Activated CD4-positive, alpha-beta T cell treated with anti-CD3 and anti-CD28 coated beads for 36 hours (primary cell): ENCODE results near the gene DNAJC5G. TPM values are rescaled to one million over a fixed set of nuclear protein-coding genes. Genes with fewer than 3 reads are reported as not detected.
A peak's percentile ranks its signal among the peaks of the same experiment; 100 is the strongest.

ENCODE experiments used
- ATAC-seq: fragments of 200-7000 bp; cut with Tn5 transposase; one replicate; pipeline ENCODE4 v1.10.0; 2021; ENCODE audit warnings: mild to moderate bottlenecking, moderate library complexity
- CTCF ChIA-PET: fragments of 350-600 bp; sonication (Branson Sonifier 250); formaldehyde crosslinking; loops from one replicate; lab custom pipeline; 2021; ENCODE audit warnings: antibody characterized with exemption; lab: Charles Lee
- POLR2A ChIA-PET: fragments of 350-600 bp; sonication (Branson Sonifier 250); formaldehyde crosslinking; loops from one replicate; lab custom pipeline; 2021; ENCODE audit warnings: antibody characterized with exemption, inconsistent platforms; lab: Charles Lee
- DNase-seq: peaks from one replicate; pipeline ENCODE4 v3.0.0-alpha.2; 2020
- H3K27ac Mint-ChIP-seq: one replicate; pipeline ENCODE4 v1.8.0; 2021; ENCODE audit warnings: mixed read lengths
- H3K27me3 Mint-ChIP-seq: one replicate; pipeline ENCODE4 v1.8.0; 2021; ENCODE audit warnings: mixed read lengths
- H3K36me3 Mint-ChIP-seq: one replicate; pipeline ENCODE4 v1.8.0; 2021; ENCODE audit warnings: low read depth, mixed read lengths
- H3K4me1 Mint-ChIP-seq: one replicate; pipeline ENCODE4 v1.8.0; 2021; ENCODE audit warnings: mixed read lengths
- H3K4me3 Mint-ChIP-seq: one replicate; pipeline ENCODE4 v1.8.0; 2021; ENCODE audit warnings: mild to moderate bottlenecking, moderate library complexity, mixed read lengths
- H3K9me3 Mint-ChIP-seq: one replicate; pipeline ENCODE4 v1.8.0; 2021; ENCODE audit warnings: low read depth, mixed read lengths
- intact Hi-C, 2 experiments: fragments of 100-400 bp; cut with DNase I in 1 of 2; cut with micrococcal nuclease in 1 of 2; formaldehyde crosslinking; loops; one replicate each; pipeline versions ENCODE4 v1.14.2 to v1.15.1; 2022 to 2024; cut with DNase I, micrococcal nuclease
- total RNA-seq, 2 experiments: library from RNA; stranded (reverse); gene quantifications; one replicate each; pipeline ENCODE4 v1.2.3, GENCODE V29; 2021

Gene DNAJC5G
- total RNA-seq, 2 experiments from 2014 or later, result not detected

GRCh38 chr2:27241761-27242613, 33.2 kb upstream of the DNAJC5G start:
- Mint-ChIP-seq H3K4me1 (no peaks in the 10 kb centered on the region), H3K36me3 (peaks cover 60% of the 10 kb centered on the region), H3K4me3 (no peak overlapping the region), H3K27me3 (no peaks in the 10 kb centered on the region), H3K27ac (no peak overlapping the region), H3K9me3 (no peaks in the 10 kb centered on the region)
- DNase-seq (no peak), ATAC-seq (no peak)
- ChIA-PET POLR2A (interaction anchor here (0.6 kb wide), 2 partner anchors 10 to 32 kb away, joined by 3 read pairs; no protein-coding TSS in a partner anchor), CTCF (interaction anchor here (0.6 to 1.2 kb wide), 4 partner anchors 37 to 1013 kb away, joined by 3 read pairs; no protein-coding TSS in a partner anchor)
- intact Hi-C loops, result no loop called here

DNA sequence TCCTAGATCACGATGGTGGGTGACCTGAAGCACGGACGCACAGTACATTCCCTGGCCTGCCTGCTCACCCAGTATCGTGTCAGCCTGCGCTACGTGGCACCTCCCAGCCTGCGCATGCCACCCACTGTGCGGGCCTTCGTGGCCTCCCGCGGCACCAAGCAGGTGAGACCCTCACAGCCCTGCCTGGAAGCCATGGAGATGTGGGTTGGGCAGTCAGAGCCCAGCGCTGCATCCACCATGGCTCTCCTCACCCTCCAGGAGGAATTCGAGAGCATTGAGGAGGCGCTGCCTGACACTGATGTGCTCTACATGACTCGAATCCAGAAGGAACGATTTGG, 32.6 kb upstream of the DNAJC5G start:
- Mint-ChIP-seq H3K36me3 (peaks cover 54% of the 10 kb centered on the region), H3K4me1 (no peaks in the 10 kb centered on the region), H3K27me3 (no peaks in the 10 kb centered on the region), H3K9me3 (no peaks in the 10 kb centered on the region), H3K27ac (no peak overlapping the region), H3K4me3 (no peak overlapping the region)
- intact Hi-C loops, result no loop called here
- POLR2A ChIA-PET, result no interaction called here
- no peak for ATAC-seq
- CTCF ChIA-PET, result interaction anchor here (0.6 to 1.2 kb wide), 2 partner anchors 36 to 38 kb away, joined by 3 read pairs; no protein-coding TSS in a partner anchor
- DNase-seq, result no peak

DNA sequence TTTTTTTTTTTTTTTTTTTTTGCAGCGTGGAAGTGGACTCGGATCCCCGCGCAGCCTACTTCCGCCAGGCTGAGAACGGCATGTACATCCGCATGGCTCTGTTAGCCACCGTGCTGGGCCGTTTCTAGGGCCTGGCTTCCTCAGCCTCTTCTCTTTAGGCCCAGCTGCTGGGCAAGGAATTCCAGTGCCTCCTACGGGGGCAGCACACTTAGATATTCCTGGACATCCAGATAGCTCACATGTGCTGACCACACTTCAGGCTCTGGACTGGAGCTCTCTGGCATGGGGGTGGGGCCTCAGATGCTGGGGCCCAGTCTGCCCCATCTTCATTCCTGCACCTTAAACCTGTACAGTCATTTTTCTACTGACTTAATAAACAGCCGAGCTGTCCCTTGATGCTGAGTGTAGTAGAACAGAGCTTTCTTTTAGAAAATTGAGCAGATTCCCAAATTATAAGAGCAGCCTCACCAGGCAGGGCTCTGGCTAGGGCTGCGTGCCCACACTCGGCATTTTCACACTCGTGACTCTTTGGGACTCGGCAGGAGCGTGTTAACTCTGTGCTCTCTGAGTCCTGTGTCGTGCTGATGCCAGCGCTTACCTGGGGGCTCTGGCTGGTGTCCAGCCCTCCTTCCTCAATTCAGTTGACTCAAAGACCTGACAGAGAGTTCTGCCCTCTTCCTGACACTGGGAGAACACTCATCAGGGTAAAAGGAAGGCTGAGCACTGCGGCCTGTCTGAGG, 31.7 kb upstream of the DNAJC5G start:
- DNase-seq (no peak), ATAC-seq (no peak)
- ChIA-PET POLR2A (no interaction called here), CTCF (interaction anchor here (0.6 kb wide), 1 partner anchor 60 kb away, joined by 3 read pairs; no protein-coding TSS in a partner anchor)
- H3K27me3 Mint-ChIP-seq, result no peaks in the 10 kb centered on the region
- H3K27ac Mint-ChIP-seq, result no peak overlapping the region
- intact Hi-C loops, result no loop called here
- no peaks in the 10 kb centered on the region for H3K4me1 Mint-ChIP-seq
- no peak overlapping the region for H3K4me3 Mint-ChIP-seq
- peaks cover 45% of the 10 kb centered on the region for H3K36me3 Mint-ChIP-seq
- H3K9me3 Mint-ChIP-seq, result no peaks in the 10 kb centered on the region

GRCh38 chr2:27245116-27245515, 30.1 kb upstream of the DNAJC5G start:
- no peaks in the 10 kb centered on the region for H3K27me3 Mint-ChIP-seq
- ATAC-seq (no peak), DNase-seq (no peak)
- no peaks in the 10 kb centered on the region for H3K4me1 Mint-ChIP-seq
- H3K36me3 Mint-ChIP-seq, result peaks cover 35% of the 10 kb centered on the region
- ChIA-PET CTCF (interaction anchor here (2.0 kb wide), 1 partner anchor 35 kb away, joined by 8 read pairs; no protein-coding TSS in a partner anchor), POLR2A (no interaction called here)
- no peak overlapping the region for H3K4me3 Mint-ChIP-seq
- intact Hi-C loops, result no loop called here
- H3K9me3 Mint-ChIP-seq, result no peaks in the 10 kb centered on the region
- no peak overlapping the region for H3K27ac Mint-ChIP-seq

GRCh38 chr2:27245626-27246025, 29.6 kb upstream of the DNAJC5G start:
- CTCF ChIA-PET, result interaction anchor here (2.0 kb wide), 1 partner anchor 34 kb away, joined by 8 read pairs; no protein-coding TSS in a partner anchor
- Mint-ChIP-seq H3K27ac (no peak overlapping the region), H3K36me3 (peaks cover 29% of the 10 kb centered on the region), H3K27me3 (peaks cover 2% of the 10 kb centered on the region), H3K4me1 (peaks cover 2% of the 10 kb centered on the region), H3K9me3 (no peaks in the 10 kb centered on the region), H3K4me3 (no peak overlapping the region)
- intact Hi-C loops, result no loop called here
- ATAC-seq, result no peak
- POLR2A ChIA-PET, result no interaction called here
- no peak for DNase-seq

DNA sequence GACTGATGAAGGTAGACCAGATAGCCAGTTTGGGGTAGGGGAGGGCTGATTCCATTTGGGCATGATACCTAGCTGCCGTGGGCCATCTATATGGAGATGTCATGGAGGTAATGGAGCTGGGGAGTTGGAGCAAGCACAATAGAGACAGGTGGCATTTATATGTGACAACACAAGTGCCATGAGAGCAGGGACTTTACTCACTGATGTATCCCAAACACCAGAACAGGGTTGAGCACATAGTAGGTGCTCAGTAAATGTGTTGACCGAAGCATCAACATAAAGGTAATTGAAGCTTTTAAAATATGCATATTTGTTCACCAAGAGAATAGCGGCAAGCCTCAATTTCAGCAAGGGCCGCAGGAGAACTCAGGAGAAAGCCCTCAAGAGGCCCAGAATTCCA, 27.3 kb upstream of the DNAJC5G start:
- Mint-ChIP-seq H3K4me3 (no peak overlapping the region), H3K9me3 (no peaks in the 10 kb centered on the region), H3K4me1 (peaks cover 2% of the 10 kb centered on the region), H3K27ac (no peak overlapping the region), H3K27me3 (peaks cover 2% of the 10 kb centered on the region), H3K36me3 (peaks cover 9% of the 10 kb centered on the region)
- intact Hi-C loops, result no loop called here
- ChIA-PET POLR2A (interaction anchor here (1.0 kb wide), 1 partner anchor 32 kb away, joined by 5 read pairs; no protein-coding TSS in a partner anchor), CTCF (interaction anchor here (0.7 to 3.2 kb wide), 5 partner anchors 31 to 376 kb away, joined by 3 to 32 read pairs (median 12); partner anchors contain the start of gene TRIM54)
- DNase-seq, result no peak
- no peak for ATAC-seq

- H3K4me3 Mint-ChIP-seq, result no peak overlapping the region
- no peak for ATAC-seq
- peaks cover 2% of the 10 kb centered on the region for H3K27me3 Mint-ChIP-seq
- intact Hi-C loops, result no loop called here
- no peak for DNase-seq
- peaks cover 2% of the 10 kb centered on the region for H3K4me1 Mint-ChIP-seq
- peaks cover 2% of the 10 kb centered on the region for H3K36me3 Mint-ChIP-seq
- H3K27ac Mint-ChIP-seq, result no peak overlapping the region
- ChIA-PET POLR2A (interaction anchor here (1.0 kb wide), 1 partner anchor 30 kb away, joined by 5 read pairs; no protein-coding TSS in a partner anchor), CTCF (interaction anchor here (0.5 to 3.2 kb wide), 13 partner anchors 9 to 596 kb away, joined by 3 to 32 read pairs (median 4); partner anchors contain the start of gene TRIM54)
- H3K9me3 Mint-ChIP-seq, result no peaks in the 10 kb centered on the region
These were observed 25.9 kb upstream of the DNAJC5G start for GRCh38 chr2:27249159-27249890.

- Mint-ChIP-seq H3K27me3 (peaks cover 4% of the 10 kb centered on the region), H3K27ac (no peak overlapping the region), H3K4me1 (peaks cover 2% of the 10 kb centered on the region), H3K4me3 (no peak overlapping the region), H3K9me3 (no peaks in the 10 kb centered on the region), H3K36me3 (no peaks in the 10 kb centered on the region)
- ChIA-PET POLR2A (no interaction called here), CTCF (interaction anchor here (0.7 to 3.9 kb wide), 13 partner anchors 10 to 288 kb away, joined by 3 to 37 read pairs (median 4); partner anchors contain the start of gene TRIM54)
- peak; percentile 93 for ATAC-seq
- intact Hi-C loops, result loop anchor here (1.0 to 5.0 kb wide), 3 partner anchors 30 to 53 kb away; no protein-coding TSS in a partner anchor
- peak; percentile 83 for DNase-seq
These were observed 25.2 kb upstream of the DNAJC5G start for GRCh38 chr2:27249891-27250651.

GRCh38 chr2:27250652-27251379, 24.4 kb upstream of the DNAJC5G start:
- Mint-ChIP-seq H3K4me3 (no peak overlapping the region), H3K27me3 (peaks cover 10% of the 10 kb centered on the region), H3K9me3 (no peaks in the 10 kb centered on the region), H3K27ac (no peak overlapping the region), H3K36me3 (no peaks in the 10 kb centered on the region), H3K4me1 (peaks cover 2% of the 10 kb centered on the region)
- POLR2A ChIA-PET, result interaction anchor here (1.0 kb wide), 1 partner anchor 53 kb away, joined by 6 read pairs; no protein-coding TSS in a partner anchor
- intact Hi-C loops, result loop anchor here (1.0 to 5.0 kb wide), 3 partner anchors 29 to 52 kb away; no protein-coding TSS in a partner anchor
- CTCF ChIA-PET, result interaction anchor here (0.6 to 3.9 kb wide), 7 partner anchors 16 to 113 kb away, joined by 3 to 37 read pairs (median 6); partner anchors contain the start of gene TRIM54
- ATAC-seq (no peak), DNase-seq (no peak)
